SK-MEL-5 (cell line): ENCODE results near the gene IL17C. TPM values are rescaled to one million over a fixed set of nuclear protein-coding genes. Genes with fewer than 3 reads are reported as not detected.

Experiments
- DNase-seq: peaks from one replicate; pipeline ENCODE4 v3.0.0-alpha.2; 2016; ENCODE audit warnings: low read depth, low spot score
- in situ Hi-C: cut with HindIII; loops from 2 replicates; pipeline ENCODE4 v1.10.0; 2016; ENCODE audit warnings: low sequenced_read_pairs, high pct_unique_total_duplicates, low pct_unique_long_range_greater_than_20kb
- total RNA-seq: library from RNA; depleted of rRNA; stranded (reverse); fragments of >200 nt; shearing (Covaris generic); gene quantifications from 2 replicates; pipeline ENCODE4 v1.2.3, GENCODE V29; 2014

The IL17C gene
- total RNA-seq, 1 experiment from 2014 or later: not detected

DNA sequence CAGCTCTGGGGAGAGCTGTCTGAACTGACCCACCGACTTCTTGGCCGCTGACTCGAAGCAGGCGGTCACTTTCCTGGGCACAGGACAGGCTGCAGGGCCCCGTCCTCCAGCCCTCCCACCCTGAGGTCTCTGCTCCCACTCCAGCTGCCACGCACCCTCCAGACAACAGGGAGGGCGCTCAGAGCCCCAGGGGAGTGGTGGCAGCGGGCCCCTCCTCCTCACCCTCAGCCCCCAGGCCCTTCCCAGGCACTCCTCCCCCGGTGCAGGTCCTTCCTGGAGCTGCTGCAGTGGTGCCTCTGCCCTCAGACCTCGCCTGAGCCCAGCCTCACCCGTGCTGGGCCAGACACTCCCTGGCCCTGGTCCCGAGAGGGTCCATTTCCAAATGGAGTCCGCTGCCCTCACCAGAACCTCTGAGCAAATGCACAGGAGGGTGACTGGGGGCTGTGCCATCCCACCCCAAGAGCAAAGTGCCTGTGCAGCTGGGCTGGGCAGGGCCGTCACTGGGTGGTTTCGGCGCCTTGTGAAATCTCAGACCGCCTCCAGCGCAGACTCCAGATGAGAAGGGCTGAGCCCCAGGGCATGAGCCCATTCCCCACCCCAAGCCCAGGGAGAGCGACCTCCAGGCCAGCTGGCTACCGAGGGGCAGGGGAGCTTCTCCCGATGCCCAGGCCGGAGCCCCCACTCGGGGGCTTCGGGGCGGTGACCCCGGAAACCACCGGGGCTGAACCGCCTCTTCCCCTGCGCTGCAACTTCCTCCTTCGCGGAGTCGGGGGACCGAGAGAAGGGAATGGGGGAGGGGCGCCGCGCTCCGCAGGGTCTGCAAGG is 11.8 kb downstream of the IL17C start:
- in situ Hi-C loops: no loop called here
- no peak for DNase-seq

- in situ Hi-C loops: no loop called here
- no peak for DNase-seq
Measured at GRCh38 chr16:88650749-88651275, 12.4 kb downstream of the IL17C start, which contains the start of gene CYBA. Gene CYBA (minus strand): TSS chr16:88651053. CDS start chr16:88651013, 40 bp downstream.

DNA sequence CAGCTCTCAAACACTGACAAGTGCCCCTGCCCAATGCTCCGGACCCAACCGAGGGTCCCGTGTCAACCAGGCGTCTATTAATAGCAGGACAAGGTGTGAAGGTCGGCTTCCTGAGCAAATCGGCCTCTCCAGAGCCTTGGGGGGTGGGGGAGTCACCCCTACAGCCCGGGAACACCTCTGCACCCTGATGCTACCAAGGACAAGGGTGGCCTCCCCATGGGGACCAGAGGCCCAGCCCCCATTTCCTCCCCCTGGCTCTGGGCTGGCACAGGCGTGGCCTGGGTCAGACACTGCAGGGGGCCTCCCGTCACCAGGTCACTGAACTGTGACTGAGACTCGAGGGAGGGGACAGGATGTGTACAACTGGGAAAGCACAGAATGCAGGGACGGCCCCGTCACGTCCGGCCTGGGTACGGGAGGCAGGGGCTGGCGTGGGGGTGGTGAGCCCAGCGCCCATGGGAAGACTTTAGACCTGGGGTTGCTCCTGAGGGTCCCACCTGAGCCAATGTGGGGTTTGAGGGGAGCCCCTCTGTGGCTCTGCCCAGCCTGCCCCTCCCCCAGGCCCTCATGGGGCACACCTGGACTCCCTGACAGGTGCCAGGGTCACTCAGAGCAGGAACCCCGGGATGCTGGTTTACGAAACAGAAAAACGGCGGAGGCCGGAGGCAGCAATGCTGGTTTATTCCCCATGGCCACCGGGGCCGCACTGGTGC is 13.1 kb downstream of the IL17C start:
- in situ Hi-C loops: no loop called here
- no peak for DNase-seq

DNA sequence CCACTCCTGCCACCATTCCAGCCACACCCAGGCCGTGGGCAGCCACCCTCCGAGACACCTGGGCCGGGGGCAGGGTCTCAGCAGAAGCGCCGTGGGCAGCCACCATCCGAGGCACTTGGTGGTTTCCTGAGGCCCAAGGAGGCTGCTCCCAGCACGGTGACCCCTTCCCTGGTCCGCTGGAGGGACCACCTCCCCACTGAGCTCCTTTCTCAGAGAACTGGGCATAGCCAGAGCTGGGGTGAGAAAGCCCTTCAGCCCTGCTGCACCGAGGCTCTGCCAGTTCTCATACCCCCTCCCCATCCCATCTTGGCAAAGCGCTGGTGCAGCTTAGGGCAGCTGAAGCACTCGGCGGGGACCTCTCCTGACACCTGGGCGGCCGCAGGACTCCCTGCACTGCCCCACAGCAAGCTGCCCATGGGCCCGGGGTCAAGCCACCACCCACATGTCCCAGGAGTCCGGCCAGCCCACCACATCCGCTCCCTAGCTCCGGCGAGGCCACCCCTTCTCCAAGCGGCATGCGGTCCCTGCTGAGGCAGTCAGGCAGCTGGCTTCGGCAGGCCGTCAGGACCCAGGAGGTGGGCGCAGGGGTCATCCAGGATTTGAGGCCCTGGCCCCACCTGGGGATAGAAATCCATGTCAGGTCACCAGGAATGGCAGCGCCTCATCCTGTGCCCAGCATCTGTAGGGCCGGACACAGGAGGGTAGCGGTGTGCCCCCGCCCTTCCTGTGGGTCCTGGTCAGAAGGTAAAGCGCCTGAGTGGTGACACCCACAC is 13.8 kb downstream of the IL17C start:
- in situ Hi-C loops: no loop called here
- DNase-seq: no peak

GRCh38 chr16:88652762-88653063 is 14.3 kb downstream of the IL17C start:
- in situ Hi-C loops: no loop called here
- DNase-seq: no peak

- no peak for DNase-seq
- in situ Hi-C loops: no loop called here
Measured at GRCh38 chr16:88653101-88653500, 14.7 kb downstream of the IL17C start.

DNA sequence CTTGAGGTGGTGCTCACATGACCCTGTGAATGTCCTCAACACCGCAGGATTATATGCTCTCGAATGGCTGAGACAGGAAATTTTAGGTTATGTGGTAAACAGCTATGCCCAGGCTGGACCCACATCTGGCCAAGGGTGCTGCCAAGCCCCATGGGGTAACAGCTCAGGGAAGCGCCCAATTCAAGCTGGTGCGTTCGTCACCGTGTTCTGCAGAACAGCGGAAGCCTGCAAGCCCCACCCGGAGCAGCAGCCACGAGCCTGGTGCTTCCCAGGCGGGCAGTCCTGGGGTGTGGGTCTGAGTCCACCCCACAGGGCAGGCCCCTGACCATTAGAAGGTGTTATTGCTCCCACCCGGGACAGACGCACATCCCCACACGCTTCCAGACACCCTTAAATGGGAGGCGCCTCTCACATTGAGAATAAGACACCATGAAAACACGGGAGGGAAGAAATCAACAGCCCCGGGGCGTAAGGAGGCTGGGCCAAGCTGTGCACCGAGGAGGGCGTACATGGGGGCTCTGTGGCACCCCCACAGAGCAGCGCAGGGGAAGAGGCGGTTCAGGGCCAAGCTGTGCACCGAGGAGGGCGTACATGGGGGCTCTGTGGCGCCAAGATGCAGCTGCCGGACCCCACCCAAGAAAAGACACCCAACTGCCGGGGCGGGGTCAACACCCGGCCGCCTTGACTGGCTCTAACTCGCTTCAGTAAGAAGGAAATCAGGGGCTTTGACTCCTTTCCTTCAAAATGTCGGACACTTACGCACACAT is 15.4 kb downstream of the IL17C start:
- no peak for DNase-seq
- in situ Hi-C loops: no loop called here

- in situ Hi-C loops: no loop called here
- DNase-seq: no peak
Measured at GRCh38 chr16:88654363-88655052, 16.1 kb downstream of the IL17C start.

- in situ Hi-C loops: no loop called here
Measured at GRCh38 chr16:88655053-88655732, 16.8 kb downstream of the IL17C start.

GRCh38 chr16:88655733-88656281 is 17.4 kb downstream of the IL17C start:
- in situ Hi-C loops: no loop called here

More at GRCh38 chr16:88655053-88655732, 16.8 kb downstream of the IL17C start:
- no peak for DNase-seq

DNA sequence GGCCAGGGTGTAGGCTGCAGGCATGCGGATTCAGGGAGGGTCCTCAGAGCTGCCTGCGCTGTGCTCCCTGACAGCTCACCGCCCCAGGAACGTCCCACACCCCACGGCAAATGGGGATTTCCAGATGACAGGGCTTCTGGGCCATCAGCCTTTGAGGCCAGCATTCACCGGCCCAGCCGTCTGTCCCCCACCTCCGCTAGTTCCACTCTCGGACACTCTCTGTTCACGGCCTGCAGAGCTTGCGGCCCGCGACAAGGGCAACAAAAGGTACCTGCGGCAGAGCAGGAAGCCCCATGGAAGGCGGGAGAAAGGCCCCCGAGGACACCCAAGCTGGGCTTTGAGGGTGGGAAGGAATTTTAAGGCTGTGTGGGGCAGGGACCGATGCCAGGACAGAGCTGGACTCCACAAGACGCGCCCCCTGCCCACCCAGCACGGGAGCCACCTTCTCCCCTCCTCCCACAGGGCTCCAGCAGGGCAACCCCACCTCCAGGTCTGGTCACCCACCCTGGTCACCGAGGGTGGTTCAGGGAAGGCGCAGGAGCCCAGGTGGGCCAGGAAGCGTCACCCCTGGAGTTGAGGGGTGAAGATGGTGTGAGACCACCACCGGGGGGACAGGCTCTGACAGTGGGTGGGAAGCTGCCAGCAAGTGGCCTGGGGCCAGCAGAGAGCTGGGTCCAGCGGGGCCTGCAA is 18.1 kb downstream of the IL17C start:
- in situ Hi-C loops: no loop called here
- DNase-seq: no peak

More at GRCh38 chr16:88655733-88656281, 17.4 kb downstream of the IL17C start:
- no peak for DNase-seq

- DNase-seq: no peak
Measured at GRCh38 chr16:88657371-88657770, 19.0 kb downstream of the IL17C start.

DNA sequence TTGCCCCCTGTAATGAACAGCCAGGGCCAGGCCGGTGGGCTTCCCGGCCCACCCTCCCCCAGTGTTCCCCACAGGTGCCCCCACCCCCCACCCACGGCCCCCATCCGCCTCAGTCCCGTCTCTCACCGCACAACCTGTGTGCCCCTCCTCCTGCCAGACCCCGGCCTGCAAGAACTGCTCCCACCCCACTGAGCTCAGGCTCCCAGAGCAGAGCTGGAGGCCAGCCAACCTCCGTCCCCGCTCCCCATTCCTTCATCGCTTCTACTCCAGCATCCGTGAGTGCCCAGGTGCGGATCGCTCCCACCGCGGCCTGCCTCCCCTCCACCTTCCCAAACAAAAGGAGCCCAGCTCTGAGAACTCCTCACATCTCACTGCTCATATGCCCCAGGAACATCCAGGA is 20.3 kb downstream of the IL17C start:
- DNase-seq: no peak
- in situ Hi-C loops: no loop called here

More at GRCh38 chr16:88657371-88657770, 19.0 kb downstream of the IL17C start:
- in situ Hi-C loops: no loop called here

DNA sequence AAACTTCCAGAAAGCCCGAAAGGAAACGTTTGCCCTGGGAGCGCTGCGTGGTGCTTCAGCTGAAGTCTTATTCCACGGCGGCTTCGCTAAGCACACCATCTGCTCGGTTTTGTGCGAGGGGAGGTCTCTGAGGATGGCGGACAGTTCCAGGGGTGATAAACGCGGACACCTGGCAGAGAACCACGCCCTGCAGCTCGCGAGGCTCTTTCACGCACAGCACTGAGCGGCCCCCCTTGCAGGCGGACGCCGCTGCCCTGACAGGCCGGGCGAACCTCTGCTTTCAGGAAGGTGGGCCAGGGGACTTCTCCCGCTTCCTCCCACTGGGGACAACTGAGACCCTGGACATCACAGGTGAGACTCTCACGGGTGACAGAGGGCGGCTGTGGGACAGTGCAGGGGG is 20.8 kb downstream of the IL17C start:
- in situ Hi-C loops: no loop called here
- DNase-seq: no peak

DNA sequence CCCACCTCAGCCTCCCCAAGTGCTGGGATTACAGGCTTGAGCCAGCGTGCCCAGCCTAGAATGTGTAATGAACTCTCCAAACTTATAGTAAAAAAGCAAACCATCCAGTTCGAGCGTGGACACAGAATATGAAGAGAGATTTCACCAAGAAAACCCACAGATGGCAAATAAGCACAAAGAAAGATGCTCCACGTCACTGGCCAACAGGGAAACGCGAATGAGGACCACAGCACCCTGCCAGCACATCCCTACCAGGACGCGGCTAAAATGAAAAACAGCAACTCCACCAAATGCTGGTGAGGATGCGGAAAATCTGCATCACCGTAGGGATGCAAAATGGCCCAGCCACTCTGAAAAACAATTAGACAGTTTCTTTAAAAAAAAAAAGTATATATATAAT is 23.1 kb downstream of the IL17C start:
- in situ Hi-C loops: no loop called here
- no peak for DNase-seq
